HCT116 (cell line): Measurements from ENCODE around the gene GATAD2B.

Experiments used
- CTCF ChIP-seq, 3 experiments: fragments of 200-600 bp in 1 of 3; sonication (generic) in 1 of 3; IDR thresholded peaks in 2 of 3; conservative IDR thresholded peaks in 1 of 3; 2 replicates each; pipeline ENCODE4 v1.5.1; 2012 to 2017; ENCODE audit warnings: low read depth in 2 of 3, low read length in 2 of 3, antibody characterized with exemption in 1 of 3, borderline replicate concordance in 1 of 3, control low read depth in 1 of 3, mild to moderate bottlenecking in 1 of 3, mixed read lengths in 1 of 3, mixed run types in 1 of 3, moderate library complexity in 1 of 3; ENCODE audit not compliant: insufficient read depth in 1 of 3
- EZH2 ChIP-seq: fragments of 200-600 bp; sonication (generic); IDR thresholded peaks from 2 replicates; pipeline ENCODE4 v1.6.1; 2017; ENCODE audit warnings: antibody characterized with exemption, mixed run types
- JUND ChIP-seq: IDR thresholded peaks from 2 replicates; pipeline ENCODE4 v1.6.1; 2012
- ZNF274 ChIP-seq: fragments of 200-500 bp; sonication (Bioruptor generic); IDR thresholded peaks from 2 replicates; pipeline ENCODE4 v1.6.1; 2014; ENCODE audit warnings: mild to moderate bottlenecking, low read depth, low read length, inconsistent platforms

GRCh38 chr1:153831026-153831425, 91.7 kb downstream of the GATAD2B start:
- TF ChIP-seq CTCF (IDR thresholded peaks at IDR 0.05 in 2 of 3, conservative IDR thresholded peaks at IDR 0.05 in 1 of 3; ENCODE audit: borderline replicate concordance in 1 of 3, insufficient read depth in 1 of 3, low read depth in 2 of 3, low read length in 2 of 3): no peak
- TF ChIP-seq EZH2: no peak
- TF ChIP-seq JUND: no peak
- TF ChIP-seq ZNF274: no peak
